Measurements from ENCODE around the gene GRM5. TPM values are rescaled to one million over a fixed set of nuclear protein-coding genes. Genes with fewer than 3 reads are reported as not detected.
A peak's percentile ranks its signal among the peaks of the same experiment; 100 is the strongest.

GRM5 gene
- total and polyA plus RNA-seq, 4 donors: not detected

DNA sequence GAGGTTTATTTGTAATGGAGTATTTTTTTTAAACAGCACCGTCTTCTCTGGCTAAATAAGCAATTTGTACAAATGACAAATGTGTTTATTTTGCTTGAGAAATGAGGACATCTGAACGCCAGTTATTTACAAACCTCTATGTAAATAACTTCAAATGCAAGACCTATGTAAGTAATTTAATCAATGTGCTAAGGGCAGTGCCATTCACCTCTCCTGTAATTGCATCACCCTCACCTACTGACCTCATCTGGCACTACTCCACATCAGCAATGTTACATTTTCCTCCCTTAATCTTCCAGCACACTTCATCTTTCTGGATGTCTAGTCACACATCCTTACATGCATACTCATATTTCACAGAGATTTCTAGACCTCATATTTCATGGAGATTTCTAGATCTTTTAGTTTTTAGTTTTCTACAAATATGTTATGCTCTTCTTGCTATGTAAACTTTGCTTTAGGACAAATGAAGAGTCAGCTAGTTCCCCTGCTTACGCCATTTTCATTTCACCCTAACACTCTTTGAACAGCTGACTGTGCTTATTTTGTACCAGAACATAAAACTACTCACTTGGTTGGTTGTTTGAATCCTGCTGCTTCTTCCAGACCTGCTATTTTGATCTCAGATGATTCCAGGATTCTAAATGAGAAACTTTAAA is 238.6 kb downstream of the GRM5 start (continued):
- no peak for TF ChIP-seq CTCF (IDR thresholded peaks at IDR 0.05; ENCODE audit: low read depth, low read length, missing input control)
- peak; percentile 98 for TF ChIP-seq FOXA2 (IDR thresholded peaks at IDR 0.05)
- TF ChIP-seq FOXA1 (IDR thresholded peaks at IDR 0.05): peak; percentile 95
- TF ChIP-seq YY1 (IDR thresholded peaks at IDR 0.05): peak; percentile 71
- TF ChIP-seq EGR1 (IDR thresholded peaks at IDR 0.05; ENCODE audit: low read depth in 2 of 2): peak in 1 of 2 donors; percentile 36
- peak; percentile 99 for TF ChIP-seq NR2F2 (IDR thresholded peaks at IDR 0.05)
- peak; percentile 92 for TF ChIP-seq JUND (IDR thresholded peaks at IDR 0.05)
- TF ChIP-seq, protein P1, sequence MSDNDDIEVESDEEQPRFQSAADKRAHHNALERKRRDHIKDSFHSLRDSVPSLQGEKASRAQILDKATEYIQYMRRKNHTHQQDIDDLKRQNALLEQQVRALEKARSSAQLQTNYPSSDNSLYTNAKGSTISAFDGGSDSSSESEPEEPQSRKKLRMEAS (IDR thresholded peaks at IDR 0.05): peak; percentile 47

DNA sequence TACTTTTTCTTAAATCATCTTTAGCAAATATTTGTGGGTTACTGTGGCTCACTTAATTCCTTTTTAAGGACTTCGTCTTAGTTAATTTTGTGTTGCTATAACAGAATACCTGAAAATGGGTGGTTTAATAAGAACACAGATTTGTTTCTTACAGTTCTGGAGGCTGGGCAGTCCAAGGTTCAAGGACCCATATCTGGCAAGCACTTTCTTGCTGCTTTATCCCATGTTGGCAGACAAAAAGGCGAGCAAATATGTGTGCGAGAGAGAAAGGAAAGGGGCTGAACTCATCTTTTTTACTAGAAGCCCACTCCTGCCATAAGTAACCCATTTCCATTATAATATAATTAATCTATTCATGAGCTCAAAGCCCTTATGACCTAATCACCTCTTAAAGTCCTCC is 246.2 kb downstream of the GRM5 start:
- Histone ChIP-seq H3K4me1 (ENCODE audit: control insufficient read depth in 4 of 4, insufficient read depth in 4 of 4, low read length in 3 of 4) (peaks cover 0 to 3% (median 2%) of the 10 kb centered on the region in 4 donors), H3K27ac (ENCODE audit: low read depth in 1 of 2, low read length in 2 of 2) (no peak overlapping the region), H3K9me3 (ENCODE audit: control insufficient read depth in 4 of 4, low read length in 3 of 4) (no peaks in the 10 kb centered on the region), H3K9ac (ENCODE audit: low read depth in 1 of 2, low read length in 2 of 2) (no peak overlapping the region), H3K27me3 (ENCODE audit: control insufficient read depth in 4 of 4, insufficient read depth in 4 of 4, low read length in 3 of 4) (no peaks in the 10 kb centered on the region), H3K36me3 (ENCODE audit: control insufficient read depth in 4 of 4, insufficient read depth in 3 of 4, low read depth in 1 of 4, low read length in 3 of 4) (no peaks in the 10 kb centered on the region), H3K4me3 (ENCODE audit: low read depth in 1 of 3, low read length in 3 of 3) (no peak overlapping the region)
- WGBS: 60% methylated on average over 3 of the region's 3 CpGs
- TF ChIP-seq YY1 (IDR thresholded peaks at IDR 0.05): no peak
- peak in 1 of 2 donors; percentile 37 for TF ChIP-seq HNF4A (conservative IDR thresholded peaks at IDR 0.05)
- no peak for TF ChIP-seq JUND (IDR thresholded peaks at IDR 0.05)
- no peak for TF ChIP-seq ATF3 (IDR thresholded peaks at IDR 0.05)
- TF ChIP-seq FOXA2 (IDR thresholded peaks at IDR 0.05): no peak
- TF ChIP-seq GABPA (IDR thresholded peaks at IDR 0.05 in 1 of 2, conservative IDR thresholded peaks at IDR 0.05 in 1 of 2): no peak
- TF ChIP-seq, protein P1 (IDR thresholded peaks at IDR 0.05): no peak
- no peak for TF ChIP-seq RXRA (IDR thresholded peaks at IDR 0.05)
- no peak for DNase-seq (ENCODE audit: low spot score)

- no peak overlapping the region for H3K9ac ChIP-seq (ENCODE audit: low read depth in 1 of 2, low read length in 2 of 2)
Observed at GRCh38 chr11:88818978-88819377, 246.8 kb downstream of the GRM5 start.

More at GRCh38 chr11:88818978-88819377, 246.8 kb downstream of the GRM5 start:
- Histone ChIP-seq H3K4me3 (ENCODE audit: low read depth in 1 of 3, low read length in 3 of 3) (no peak overlapping the region), H3K27ac (ENCODE audit: low read depth in 1 of 2, low read length in 2 of 2) (no peak overlapping the region), H3K9me3 (ENCODE audit: control insufficient read depth in 4 of 4, low read length in 3 of 4) (no peaks in the 10 kb centered on the region), H3K4me1 (ENCODE audit: control insufficient read depth in 4 of 4, insufficient read depth in 4 of 4, low read length in 3 of 4) (peaks cover 0 to 3% (median 2%) of the 10 kb centered on the region in 4 donors), H3K27me3 (ENCODE audit: control insufficient read depth in 4 of 4, insufficient read depth in 4 of 4, low read length in 3 of 4) (no peaks in the 10 kb centered on the region), H3K36me3 (ENCODE audit: control insufficient read depth in 4 of 4, insufficient read depth in 3 of 4, low read depth in 1 of 4, low read length in 3 of 4) (no peaks in the 10 kb centered on the region)
- no peak for TF ChIP-seq HNF4G (IDR thresholded peaks at IDR 0.05)
- no peak for TF ChIP-seq EGR1 (IDR thresholded peaks at IDR 0.05; ENCODE audit: low read depth in 2 of 2)
- TF ChIP-seq HNF4A (conservative IDR thresholded peaks at IDR 0.05): peak in 1 of 2 donors; percentile 22
- TF ChIP-seq FOXA2 (IDR thresholded peaks at IDR 0.05): no peak
- TF ChIP-seq ATF3 (IDR thresholded peaks at IDR 0.05): no peak
- no peak for TF ChIP-seq YY1 (IDR thresholded peaks at IDR 0.05)
- no peak for TF ChIP-seq NR2F2 (IDR thresholded peaks at IDR 0.05)
- TF ChIP-seq RXRA (IDR thresholded peaks at IDR 0.05): peak in 1 of 2 donors; percentile 21
- TF ChIP-seq SP1 (IDR thresholded peaks at IDR 0.05): no peak
- TF ChIP-seq, protein P1 (IDR thresholded peaks at IDR 0.05): no peak
- TF ChIP-seq CTCF (IDR thresholded peaks at IDR 0.05; ENCODE audit: low read depth, low read length, missing input control): no peak
- TF ChIP-seq, protein P2, sequence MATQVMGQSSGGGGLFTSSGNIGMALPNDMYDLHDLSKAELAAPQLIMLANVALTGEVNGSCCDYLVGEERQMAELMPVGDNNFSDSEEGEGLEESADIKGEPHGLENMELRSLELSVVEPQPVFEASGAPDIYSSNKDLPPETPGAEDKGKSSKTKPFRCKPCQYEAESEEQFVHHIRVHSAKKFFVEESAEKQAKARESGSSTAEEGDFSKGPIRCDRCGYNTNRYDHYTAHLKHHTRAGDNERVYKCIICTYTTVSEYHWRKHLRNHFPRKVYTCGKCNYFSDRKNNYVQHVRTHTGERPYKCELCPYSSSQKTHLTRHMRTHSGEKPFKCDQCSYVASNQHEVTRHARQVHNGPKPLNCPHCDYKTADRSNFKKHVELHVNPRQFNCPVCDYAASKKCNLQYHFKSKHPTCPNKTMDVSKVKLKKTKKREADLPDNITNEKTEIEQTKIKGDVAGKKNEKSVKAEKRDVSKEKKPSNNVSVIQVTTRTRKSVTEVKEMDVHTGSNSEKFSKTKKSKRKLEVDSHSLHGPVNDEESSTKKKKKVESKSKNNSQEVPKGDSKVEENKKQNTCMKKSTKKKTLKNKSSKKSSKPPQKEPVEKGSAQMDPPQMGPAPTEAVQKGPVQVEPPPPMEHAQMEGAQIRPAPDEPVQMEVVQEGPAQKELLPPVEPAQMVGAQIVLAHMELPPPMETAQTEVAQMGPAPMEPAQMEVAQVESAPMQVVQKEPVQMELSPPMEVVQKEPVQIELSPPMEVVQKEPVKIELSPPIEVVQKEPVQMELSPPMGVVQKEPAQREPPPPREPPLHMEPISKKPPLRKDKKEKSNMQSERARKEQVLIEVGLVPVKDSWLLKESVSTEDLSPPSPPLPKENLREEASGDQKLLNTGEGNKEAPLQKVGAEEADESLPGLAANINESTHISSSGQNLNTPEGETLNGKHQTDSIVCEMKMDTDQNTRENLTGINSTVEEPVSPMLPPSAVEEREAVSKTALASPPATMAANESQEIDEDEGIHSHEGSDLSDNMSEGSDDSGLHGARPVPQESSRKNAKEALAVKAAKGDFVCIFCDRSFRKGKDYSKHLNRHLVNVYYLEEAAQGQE (IDR thresholded peaks at IDR 0.05): no peak
- DNase-seq (ENCODE audit: low spot score): no peak
